ENCODE results near the gene ATP6V1A. TPM values are rescaled to one million over a fixed set of nuclear protein-coding genes. Genes with fewer than 3 reads are reported as not detected.

Gene ATP6V1A
- total RNA-seq, 1 donor from 2014 or later: 63.1 TPM

DNA sequence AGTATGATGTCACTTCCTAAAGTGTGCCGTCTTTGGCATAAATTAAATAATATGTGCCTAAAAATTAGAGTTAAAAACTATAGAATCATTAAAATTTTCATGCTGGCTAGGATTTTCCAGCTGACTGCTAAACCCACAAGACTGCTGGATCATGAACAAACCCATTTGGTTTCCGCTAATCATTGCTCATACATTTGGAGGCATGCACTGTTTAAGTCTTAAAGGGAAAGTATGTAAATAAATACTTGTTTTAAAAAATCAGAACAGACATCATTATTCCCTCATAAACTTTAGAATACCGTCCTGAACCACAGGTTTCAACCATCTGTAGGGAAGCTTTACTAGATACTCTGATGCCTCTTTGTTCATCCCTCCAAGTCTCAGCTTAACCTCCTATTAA, 26.5 kb downstream of the ATP6V1A start:
- no peaks in the 10 kb centered on the region for H3K9me3 Mint-ChIP-seq (ENCODE audit: low read depth)
- DNase-seq (ENCODE audit: low spot score): no peak
- peaks cover 24% of the 10 kb centered on the region for H3K4me1 Mint-ChIP-seq (ENCODE audit: low read depth)
- TF ChIP-seq CTCF (IDR thresholded peaks at IDR 0.05): no peak
- no peak overlapping the region for H3K4me3 Mint-ChIP-seq (ENCODE audit: unreplicated experiment)
- H3K27me3 Mint-ChIP-seq (ENCODE audit: low read depth): no peaks in the 10 kb centered on the region
- peak overlapping the region; percentile 4 for H3K27ac Mint-ChIP-seq (ENCODE audit: unreplicated experiment)
- peaks cover 3% of the 10 kb centered on the region for H3K36me3 Mint-ChIP-seq (ENCODE audit: low read depth)

GRCh38 chr3:113775516-113775915, 28.7 kb downstream of the ATP6V1A start:
- H3K4me1 Mint-ChIP-seq (ENCODE audit: low read depth): peaks cover 19% of the 10 kb centered on the region
- H3K4me3 Mint-ChIP-seq (ENCODE audit: unreplicated experiment): no peak overlapping the region
- H3K36me3 Mint-ChIP-seq (ENCODE audit: low read depth): peaks cover 3% of the 10 kb centered on the region
- DNase-seq (ENCODE audit: low spot score): no peak
- no peaks in the 10 kb centered on the region for H3K9me3 Mint-ChIP-seq (ENCODE audit: low read depth)
- H3K27ac Mint-ChIP-seq (ENCODE audit: unreplicated experiment): no peak overlapping the region
- H3K27me3 Mint-ChIP-seq (ENCODE audit: low read depth): no peaks in the 10 kb centered on the region
- no peak for TF ChIP-seq CTCF (IDR thresholded peaks at IDR 0.05)

GRCh38 chr3:113776564-113776963, 29.7 kb downstream of the ATP6V1A start:
- Mint-ChIP-seq H3K27ac (ENCODE audit: unreplicated experiment) (no peak overlapping the region), H3K4me1 (ENCODE audit: low read depth) (peaks cover 19% of the 10 kb centered on the region), H3K36me3 (ENCODE audit: low read depth) (peaks cover 3% of the 10 kb centered on the region), H3K4me3 (ENCODE audit: unreplicated experiment) (no peak overlapping the region), H3K27me3 (ENCODE audit: low read depth) (no peaks in the 10 kb centered on the region), H3K9me3 (ENCODE audit: low read depth) (no peaks in the 10 kb centered on the region)
- TF ChIP-seq CTCF (IDR thresholded peaks at IDR 0.05): no peak
- no peak for DNase-seq (ENCODE audit: low spot score)

DNA sequence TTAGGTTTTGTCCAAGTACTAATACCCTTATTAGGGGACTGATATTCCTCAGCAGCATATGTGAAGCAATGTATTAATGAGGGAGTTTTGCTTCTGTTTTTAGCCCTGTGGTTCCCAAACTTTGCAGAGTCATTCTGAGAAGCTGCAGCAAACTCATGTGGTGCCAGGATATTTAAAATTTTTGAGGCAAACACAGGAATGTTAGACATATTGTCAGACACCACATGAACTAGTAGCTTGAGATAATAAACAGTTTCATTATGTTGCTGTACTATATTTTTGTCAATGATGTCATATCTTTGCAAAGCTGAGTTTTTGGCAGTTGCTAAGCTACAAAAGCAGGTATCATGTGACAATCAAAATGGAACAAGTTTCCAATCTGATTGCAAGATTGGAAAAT, 36.6 kb downstream of the ATP6V1A start:
- no peak for DNase-seq (ENCODE audit: low spot score)
- Mint-ChIP-seq H3K9me3 (ENCODE audit: low read depth) (no peaks in the 10 kb centered on the region), H3K4me3 (ENCODE audit: unreplicated experiment) (peak overlapping the region; percentile 11), H3K4me1 (ENCODE audit: low read depth) (peaks cover 28% of the 10 kb centered on the region), H3K27me3 (ENCODE audit: low read depth) (no peaks in the 10 kb centered on the region), H3K36me3 (ENCODE audit: low read depth) (peaks cover 6% of the 10 kb centered on the region), H3K27ac (ENCODE audit: unreplicated experiment) (peak overlapping the region; percentile 97)
- no peak for TF ChIP-seq CTCF (IDR thresholded peaks at IDR 0.05)

- no peak for DNase-seq (ENCODE audit: low spot score)
- no peaks in the 10 kb centered on the region for H3K27me3 Mint-ChIP-seq (ENCODE audit: low read depth)
- H3K4me3 Mint-ChIP-seq (ENCODE audit: unreplicated experiment): peak overlapping the region; percentile 11
- no peaks in the 10 kb centered on the region for H3K9me3 Mint-ChIP-seq (ENCODE audit: low read depth)
- H3K4me1 Mint-ChIP-seq (ENCODE audit: low read depth): peaks cover 31% of the 10 kb centered on the region
- peaks cover 9% of the 10 kb centered on the region for H3K36me3 Mint-ChIP-seq (ENCODE audit: low read depth)
- no peak for TF ChIP-seq CTCF (IDR thresholded peaks at IDR 0.05)
- H3K27ac Mint-ChIP-seq (ENCODE audit: unreplicated experiment): peak overlapping the region; percentile 97
Observed at GRCh38 chr3:113783980-113784379, 37.1 kb downstream of the ATP6V1A start.

Data from chondrocyte (in vitro differentiated cells).